Esophagus muscularis mucosa (tissue), 4 donors: ENCODE data around the gene LGR5. TPM values are rescaled to one million over a fixed set of nuclear protein-coding genes. Genes with fewer than 3 reads are reported as not detected.

Experiments used
- DNase-seq: peaks from one replicate; pipeline ENCODE4 v3.0.0-alpha.2; 2017; ENCODE audit errors: extremely low spot score
- H3K27ac ChIP-seq, 4 donors: fragments of 200-600 bp; sonication (generic); replicated peaks in 1 of 4; 1 replicate in 3 of 4; 2 replicates in 1 of 4; pipeline ENCODE4 v1.5.1; 2016 to 2019; ENCODE audit warnings: mild to moderate bottlenecking in 1 of 4
- H3K27me3 ChIP-seq, 4 donors: fragments of 200-600 bp; sonication (generic); one replicate each; pipeline versions ENCODE4 v1.5.1 to v1.6.0; 2016 to 2019
- H3K36me3 ChIP-seq, 4 donors: fragments of 200-600 bp; sonication (generic); one replicate each; pipeline ENCODE4 v1.5.1; 2016 to 2019
- H3K4me1 ChIP-seq, 4 donors: fragments of 200-600 bp; sonication (generic); one replicate each; pipeline ENCODE4 v1.5.1; 2016 to 2019
- H3K4me3 ChIP-seq, 4 donors: fragments of 200-600 bp; sonication (generic); 1 replicate in 2 of 4; 2 replicates in 2 of 4; pipeline ENCODE4 v1.5.1; 2016 to 2019; ENCODE audit warnings: mild to moderate bottlenecking in 4 of 4, moderate library complexity in 1 of 4
- H3K9me3 ChIP-seq, 4 donors: fragments of 200-600 bp; sonication (generic); 1 replicate in 3 of 4; 2 replicates in 1 of 4; pipeline ENCODE4 v1.5.1; 2016 to 2019
- EP300 ChIP-seq: sonication (generic); formaldehyde crosslinking; IDR thresholded peaks from one replicate; pipeline ENCODE4 v1.6.1; 2017; ENCODE audit warnings: antibody characterized with exemption
- POLR2A ChIP-seq: fragments of 450-650 bp; IDR thresholded peaks from one replicate; pipeline ENCODE4 v1.6.1; 2017; ENCODE audit warnings: antibody characterized with exemption, moderate library complexity, mild to moderate bottlenecking, low read depth
- POLR2AphosphoS5 ChIP-seq, 2 donors: sonication (generic); formaldehyde crosslinking; IDR thresholded peaks; one replicate each; pipeline ENCODE4 v1.6.1; 2017; ENCODE audit warnings: antibody characterized with exemption in 2 of 2
- WGBS: methylation state at CpG from one replicate; pipeline ENCODE4 v1.1.5; 2018; 5-methylcytosine and 5-hydroxymethylcytosine counted together
- intact Hi-C: fragments of 100-400 bp; cut with DNase I; formaldehyde crosslinking; loops from one replicate; pipeline ENCODE4 v1.15.1; 2023
- total RNA-seq, 4 donors: library from RNA; depleted of rRNA; stranded (reverse); fragments of >200 nt; gene quantifications; one replicate each; pipeline versions ENCODE4 v1.1.0 to v1.2.1, GENCODE V29; 2016
- TF ChIP-seq, protein P1 (sequence below), 3 experiments: fragments of 200-600 bp in 2 of 3; fragments of 450-650 bp in 1 of 3; sonication (generic) in 2 of 3; IDR thresholded peaks; one replicate each; pipeline ENCODE4 v1.5.1; 2017 to 2019; ENCODE audit warnings: antibody characterized with exemption in 3 of 3, mild to moderate bottlenecking in 2 of 3, moderate library complexity in 1 of 3

Gene LGR5
- total RNA-seq, 4 donors from 2014 or later: under 0.01 to 0.39 (median 0.34) TPM; not detected in 1

DNA sequence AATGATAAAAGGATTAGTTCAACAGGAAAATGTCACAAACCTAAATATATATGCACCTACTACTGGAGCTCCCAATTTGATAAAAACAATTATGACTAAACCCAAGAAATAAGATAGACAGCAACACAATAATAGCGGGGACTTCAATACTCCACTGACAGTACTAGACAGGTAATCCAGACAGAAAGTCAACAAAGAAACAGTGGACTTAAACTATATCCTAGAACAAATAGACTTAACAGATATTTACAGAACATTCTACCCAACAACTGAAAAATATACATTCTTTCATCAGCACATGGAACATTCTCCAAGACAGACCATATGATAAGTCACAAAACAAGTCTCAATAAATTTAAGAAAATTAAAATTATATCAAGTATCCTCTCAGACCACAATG is 28.0 kb upstream of the LGR5 start:
- DNase-seq: no peak
- no peaks in the 10 kb centered on the region for H3K27me3 ChIP-seq
- no peak overlapping the region for H3K4me3 ChIP-seq
- WGBS: 48% methylated on average over 1 of the region's 1 CpG
- no peak overlapping the region for H3K27ac ChIP-seq
- TF ChIP-seq, protein P1, sequence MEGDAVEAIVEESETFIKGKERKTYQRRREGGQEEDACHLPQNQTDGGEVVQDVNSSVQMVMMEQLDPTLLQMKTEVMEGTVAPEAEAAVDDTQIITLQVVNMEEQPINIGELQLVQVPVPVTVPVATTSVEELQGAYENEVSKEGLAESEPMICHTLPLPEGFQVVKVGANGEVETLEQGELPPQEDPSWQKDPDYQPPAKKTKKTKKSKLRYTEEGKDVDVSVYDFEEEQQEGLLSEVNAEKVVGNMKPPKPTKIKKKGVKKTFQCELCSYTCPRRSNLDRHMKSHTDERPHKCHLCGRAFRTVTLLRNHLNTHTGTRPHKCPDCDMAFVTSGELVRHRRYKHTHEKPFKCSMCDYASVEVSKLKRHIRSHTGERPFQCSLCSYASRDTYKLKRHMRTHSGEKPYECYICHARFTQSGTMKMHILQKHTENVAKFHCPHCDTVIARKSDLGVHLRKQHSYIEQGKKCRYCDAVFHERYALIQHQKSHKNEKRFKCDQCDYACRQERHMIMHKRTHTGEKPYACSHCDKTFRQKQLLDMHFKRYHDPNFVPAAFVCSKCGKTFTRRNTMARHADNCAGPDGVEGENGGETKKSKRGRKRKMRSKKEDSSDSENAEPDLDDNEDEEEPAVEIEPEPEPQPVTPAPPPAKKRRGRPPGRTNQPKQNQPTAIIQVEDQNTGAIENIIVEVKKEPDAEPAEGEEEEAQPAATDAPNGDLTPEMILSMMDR (IDR thresholded peaks at IDR 0.05): no peak
- no peak for TF ChIP-seq EP300
- no peak for TF ChIP-seq POLR2A
- no peak for TF ChIP-seq POLR2AphosphoS5 (IDR thresholded peaks at IDR 0.05)
- H3K4me1 ChIP-seq: no peaks in the 10 kb centered on the region
- intact Hi-C loops: no loop called here
- peaks cover 0 to 10% (median 3%) of the 10 kb centered on the region in 4 donors for H3K9me3 ChIP-seq
- H3K36me3 ChIP-seq: no peaks in the 10 kb centered on the region

GRCh38 chr12:71415336-71416231 is 24.0 kb upstream of the LGR5 start:
- Histone ChIP-seq H3K36me3 (no peaks in the 10 kb centered on the region), H3K27ac (no peak overlapping the region), H3K9me3 (peaks cover 0 to 10% (median 0%) of the 10 kb centered on the region in 4 donors), H3K27me3 (no peaks in the 10 kb centered on the region), H3K4me3 (no peak overlapping the region), H3K4me1 (no peaks in the 10 kb centered on the region)
- intact Hi-C loops: loop anchor here (5.0 kb wide), 2 partner anchors 222 to 327 kb away; no protein-coding TSS in a partner anchor
- WGBS: 24% methylated on average over 7 of the region's 7 CpGs
- no peak for DNase-seq
- TF ChIP-seq, protein P1 (IDR thresholded peaks at IDR 0.05): peak; percentile 26 to 62 (median 42)
- TF ChIP-seq POLR2AphosphoS5 (IDR thresholded peaks at IDR 0.05): no peak

DNA sequence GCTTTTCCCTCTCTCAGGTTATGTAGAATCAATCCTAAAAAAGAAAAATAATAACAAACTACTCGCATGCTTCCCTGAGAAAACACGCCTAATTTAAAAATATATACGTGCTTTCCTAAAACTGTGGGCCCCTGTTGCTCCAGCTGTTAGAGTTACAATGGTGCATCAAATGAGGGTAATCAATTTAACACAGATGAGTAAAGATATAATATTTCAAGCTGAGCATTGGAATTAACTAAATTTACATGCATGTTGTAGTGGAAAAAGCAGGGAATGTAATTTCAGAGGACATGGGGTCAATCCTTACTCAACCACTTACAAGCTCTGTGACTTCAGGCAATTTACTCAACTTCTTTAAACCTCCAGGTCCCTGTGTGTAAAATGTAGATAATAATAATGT is 22.4 kb upstream of the LGR5 start:
- intact Hi-C loops: loop anchor here (5.0 kb wide), 2 partner anchors 220 to 325 kb away; no protein-coding TSS in a partner anchor
- no peak for DNase-seq
- no peaks in the 10 kb centered on the region for H3K27me3 ChIP-seq
- WGBS: 86% methylated on average over 3 of the region's 3 CpGs
- TF ChIP-seq, protein P1 (IDR thresholded peaks at IDR 0.05): no peak
- TF ChIP-seq POLR2A (no peak), EP300 (no peak), POLR2AphosphoS5 (IDR thresholded peaks at IDR 0.05) (no peak)
- H3K4me1 ChIP-seq: no peaks in the 10 kb centered on the region
- no peak overlapping the region for H3K27ac ChIP-seq
- no peaks in the 10 kb centered on the region for H3K36me3 ChIP-seq
- no peak overlapping the region for H3K4me3 ChIP-seq
- H3K9me3 ChIP-seq: peaks cover 0 to 10% (median 0%) of the 10 kb centered on the region in 4 donors

- WGBS: no CpG with 5 or more reads among the region's 2 CpGs
- Histone ChIP-seq H3K27me3 (no peaks in the 10 kb centered on the region), H3K27ac (no peak overlapping the region), H3K4me3 (no peak overlapping the region), H3K4me1 (no peaks in the 10 kb centered on the region), H3K36me3 (no peaks in the 10 kb centered on the region), H3K9me3 (no peaks in the 10 kb centered on the region)
- intact Hi-C loops: no loop called here
- TF ChIP-seq EP300: no peak
- TF ChIP-seq POLR2A: no peak
- TF ChIP-seq, protein P1 (IDR thresholded peaks at IDR 0.05): no peak
- TF ChIP-seq POLR2AphosphoS5 (IDR thresholded peaks at IDR 0.05): no peak
- no peak for DNase-seq
Observed at GRCh38 chr12:71420775-71421406, 18.7 kb upstream of the LGR5 start.
